Measurements from ENCODE around the gene AGAP3.

- TF ChIP-seq POLR2A (IDR thresholded peaks at IDR 0.05; ENCODE audit: low read depth, low read length) (no peak), TAF1 (IDR thresholded peaks at IDR 0.05; ENCODE audit: borderline replicate concordance, low read depth, low read length) (no peak)
Observed at GRCh38 chr7:151128144-151128543, 41.9 kb downstream of the AGAP3 start.

Data from GM12892 (cell line).